ENCODE data around the gene TPMT. TPM values are rescaled to one million over a fixed set of nuclear protein-coding genes. Genes with fewer than 3 reads are reported as not detected.

Gene TPMT
- total and polyA plus RNA-seq, 10 donors: 7.4 to 16.8 (median 11.2) TPM

DNA sequence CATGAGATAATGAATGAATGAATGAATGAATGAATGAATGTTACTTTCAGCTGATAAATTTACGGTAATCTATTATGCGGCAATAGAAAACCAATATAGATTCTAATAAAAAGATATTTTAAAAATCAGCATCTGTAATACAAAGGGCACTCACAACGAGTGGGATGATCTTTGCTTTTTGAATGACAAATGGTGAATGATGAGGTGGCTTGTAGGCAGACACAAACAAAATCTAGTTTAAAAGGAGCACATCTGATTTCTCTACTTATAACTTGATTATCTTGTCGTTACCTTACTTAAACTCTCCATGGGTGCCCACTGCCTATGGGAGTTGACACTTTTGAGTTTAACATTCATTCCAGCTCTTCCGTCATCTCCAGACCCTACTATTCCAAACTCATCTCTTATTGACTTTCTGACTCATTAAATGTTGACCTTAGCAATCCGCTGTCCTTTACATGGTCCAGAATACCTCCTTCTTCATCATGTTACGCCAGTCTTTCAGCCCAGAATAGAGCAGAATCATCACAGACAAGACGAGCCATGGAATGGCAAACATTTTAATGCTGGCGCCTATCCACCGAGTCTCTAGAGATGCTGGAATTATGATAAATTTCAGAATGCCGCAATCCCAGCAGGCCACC, 73.7 kb downstream of the TPMT start:
- TF ChIP-seq POLR2AphosphoS5 (IDR thresholded peaks at IDR 0.05) (no peak), POLR2A (IDR thresholded peaks at IDR 0.05) (no peak)
- TF ChIP-seq, protein P1, sequence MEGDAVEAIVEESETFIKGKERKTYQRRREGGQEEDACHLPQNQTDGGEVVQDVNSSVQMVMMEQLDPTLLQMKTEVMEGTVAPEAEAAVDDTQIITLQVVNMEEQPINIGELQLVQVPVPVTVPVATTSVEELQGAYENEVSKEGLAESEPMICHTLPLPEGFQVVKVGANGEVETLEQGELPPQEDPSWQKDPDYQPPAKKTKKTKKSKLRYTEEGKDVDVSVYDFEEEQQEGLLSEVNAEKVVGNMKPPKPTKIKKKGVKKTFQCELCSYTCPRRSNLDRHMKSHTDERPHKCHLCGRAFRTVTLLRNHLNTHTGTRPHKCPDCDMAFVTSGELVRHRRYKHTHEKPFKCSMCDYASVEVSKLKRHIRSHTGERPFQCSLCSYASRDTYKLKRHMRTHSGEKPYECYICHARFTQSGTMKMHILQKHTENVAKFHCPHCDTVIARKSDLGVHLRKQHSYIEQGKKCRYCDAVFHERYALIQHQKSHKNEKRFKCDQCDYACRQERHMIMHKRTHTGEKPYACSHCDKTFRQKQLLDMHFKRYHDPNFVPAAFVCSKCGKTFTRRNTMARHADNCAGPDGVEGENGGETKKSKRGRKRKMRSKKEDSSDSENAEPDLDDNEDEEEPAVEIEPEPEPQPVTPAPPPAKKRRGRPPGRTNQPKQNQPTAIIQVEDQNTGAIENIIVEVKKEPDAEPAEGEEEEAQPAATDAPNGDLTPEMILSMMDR (IDR thresholded peaks at IDR 0.05 in 8 of 11, conservative IDR thresholded peaks at IDR 0.05 in 3 of 11): no peak
- Histone ChIP-seq H3K4me1 (no peaks in the 10 kb centered on the region), H3K27ac (no peak overlapping the region), H3K27me3 (replicated peaks in 1 of 7) (no peaks in the 10 kb centered on the region), H3K4me3 (no peak overlapping the region), H3K9me3 (peaks cover 0 to 3% (median 0%) of the 10 kb centered on the region in 8 donors), H3K36me3 (no peaks in the 10 kb centered on the region)
- DNase-seq: no peak
- 78 to 90% (median 84%) methylated on average over 11 of the region's 11 CpGs for WGBS, 5 donors
- intact Hi-C loops (cut with DNase I; ENCODE audit: low total_unique reads): no loop called here

DNA sequence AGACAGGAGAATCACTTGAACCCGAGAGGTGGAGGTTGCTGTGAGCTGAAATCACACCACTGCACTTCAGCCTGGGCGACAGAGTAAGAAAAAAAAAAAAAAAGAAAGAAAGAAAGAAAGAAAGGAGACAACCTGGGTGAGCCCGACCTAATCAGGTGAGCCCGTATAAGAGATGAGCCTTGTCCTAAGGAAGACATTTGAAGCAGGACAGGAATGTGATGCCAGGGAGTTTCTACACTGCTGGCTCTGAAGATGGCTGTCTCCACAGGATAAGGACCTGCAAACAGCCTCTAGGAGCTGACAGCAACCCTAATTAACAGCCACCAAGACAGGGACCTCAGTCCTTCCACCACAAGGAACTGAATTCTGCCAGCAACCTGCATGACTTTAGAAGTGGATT, 74.3 kb downstream of the TPMT start:
- Histone ChIP-seq H3K4me3 (no peak overlapping the region), H3K4me1 (no peaks in the 10 kb centered on the region), H3K9me3 (peaks cover 0 to 9% (median 5%) of the 10 kb centered on the region in 8 donors), H3K36me3 (no peaks in the 10 kb centered on the region), H3K27me3 (replicated peaks in 1 of 7) (no peaks in the 10 kb centered on the region), H3K27ac (no peak overlapping the region)
- TF ChIP-seq, protein P1 (IDR thresholded peaks at IDR 0.05 in 8 of 11, conservative IDR thresholded peaks at IDR 0.05 in 3 of 11): no peak
- TF ChIP-seq POLR2A (IDR thresholded peaks at IDR 0.05) (no peak), POLR2AphosphoS5 (IDR thresholded peaks at IDR 0.05) (no peak)
- DNase-seq: no peak
- WGBS, 5 donors: 70 to 89% (median 83%) methylated on average over 4 of the region's 4 CpGs
- intact Hi-C loops (cut with DNase I; ENCODE audit: low total_unique reads): no loop called here

DNA sequence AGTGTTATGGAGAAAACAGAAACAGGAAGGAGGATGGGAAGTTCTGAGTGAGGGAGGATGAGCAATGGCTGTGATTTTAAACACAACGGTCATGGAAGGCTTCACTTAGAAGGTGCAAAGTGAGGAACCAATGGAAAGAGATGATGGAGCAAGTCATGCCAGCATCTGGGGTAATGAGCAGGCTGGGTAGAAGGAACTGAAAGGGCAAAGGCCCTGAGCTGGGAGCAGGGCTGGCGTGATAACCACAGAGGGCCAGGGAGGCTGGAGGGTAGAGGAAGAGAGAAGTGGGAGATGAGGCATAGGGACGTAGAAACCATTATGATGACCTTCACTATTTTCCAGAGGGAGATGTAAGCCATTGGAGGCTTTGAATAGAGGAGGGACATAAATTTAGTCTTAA, 76.0 kb downstream of the TPMT start:
- TF ChIP-seq, protein P1 (IDR thresholded peaks at IDR 0.05 in 8 of 11, conservative IDR thresholded peaks at IDR 0.05 in 3 of 11): no peak
- no peak for TF ChIP-seq POLR2A (IDR thresholded peaks at IDR 0.05)
- intact Hi-C loops (cut with DNase I; ENCODE audit: low total_unique reads): no loop called here
- no peak overlapping the region for H3K4me3 ChIP-seq
- WGBS, 5 donors: 66 to 76% (median 70%) methylated on average over 3 of the region's 3 CpGs
- H3K27ac ChIP-seq: no peak overlapping the region
- H3K27me3 ChIP-seq (replicated peaks in 1 of 7): no peaks in the 10 kb centered on the region
- peaks cover 0 to 25% (median 13%) of the 10 kb centered on the region in 8 donors for H3K9me3 ChIP-seq
- H3K36me3 ChIP-seq: no peaks in the 10 kb centered on the region
- H3K4me1 ChIP-seq: no peaks in the 10 kb centered on the region
- no peak for DNase-seq

Other genes with a start within 250 kb of the TPMT start
- gene KIF13A, start 167.4 kb downstream of the TPMT start, total RNA-seq: 10 to 100 TPM; 16.6 to 32.0 (median 21.1) TPM
- gene KIF13A, start 167.4 kb downstream of the TPMT start, polyA plus RNA-seq: 1 to 10 TPM; 3.7 to 8.3 (median 5.2) TPM
- gene NHLRC1, start 32.4 kb downstream of the TPMT start, total RNA-seq: 1 to 10 TPM in 5 of 7 donors, under 1 TPM in 2; 0.79 to 3.4 (median 1.1) TPM
- 1 to 10 TPM; 1.4 to 2.4 (median 1.5) TPM for gene NHLRC1, start 32.4 kb downstream of the TPMT start, polyA plus RNA-seq
- gene KDM1B, start 345 bp upstream of the TPMT start, total RNA-seq: 10 to 100 TPM; 18.6 to 27.0 (median 21.8) TPM
- 1 to 10 TPM; 3.6 to 6.8 (median 3.9) TPM for gene KDM1B, start 345 bp upstream of the TPMT start, polyA plus RNA-seq
- gene DEK, start 109.5 kb upstream of the TPMT start, total RNA-seq: 100 to 1,000 TPM in 2 of 7 donors, 10 to 100 TPM in 5; 67.4 to 133 (median 79.3) TPM
- gene DEK, start 109.5 kb upstream of the TPMT start, polyA plus RNA-seq: 10 to 100 TPM; 27.4 to 52.4 (median 43.1) TPM
- gene RNF144B, start 232.3 kb upstream of the TPMT start, total RNA-seq: 10 to 100 TPM; 36.0 to 82.5 (median 53.7) TPM
- gene RNF144B, start 232.3 kb upstream of the TPMT start, polyA plus RNA-seq: 10 to 100 TPM in 2 of 3 donors, 1 to 10 TPM in 1; 6.5 to 13.3 (median 10.2) TPM